ENCODE data around the gene SPTLC2.

GRCh38 chr14:77605392-77605972, 11.0 kb downstream of the SPTLC2 start:
- TF ChIP-seq CTCF (IDR thresholded peaks at IDR 0.05; ENCODE audit: insufficient read depth, low read length) = no peak
- no peak for TF ChIP-seq REST (IDR thresholded peaks at IDR 0.05; ENCODE audit: insufficient replicate concordance, low read depth)
- no peak for TF ChIP-seq GABPA (IDR thresholded peaks at IDR 0.05; ENCODE audit: low read depth)
- no peak for TF ChIP-seq POLR2AphosphoS5 (IDR thresholded peaks at IDR 0.05; ENCODE audit: low read depth)

Data from HL-60 (cell line).